CD4-positive, alpha-beta T cell treated with Interleukin-1 beta for 1 hour (primary cell): ENCODE data around the gene BOD1L2.

Experiments
- DNase-seq, 2 donors: peaks; one replicate each; pipeline ENCODE4 v3.0.0-alpha.2; 2020 to 2022

The BOD1L2 gene

DNA sequence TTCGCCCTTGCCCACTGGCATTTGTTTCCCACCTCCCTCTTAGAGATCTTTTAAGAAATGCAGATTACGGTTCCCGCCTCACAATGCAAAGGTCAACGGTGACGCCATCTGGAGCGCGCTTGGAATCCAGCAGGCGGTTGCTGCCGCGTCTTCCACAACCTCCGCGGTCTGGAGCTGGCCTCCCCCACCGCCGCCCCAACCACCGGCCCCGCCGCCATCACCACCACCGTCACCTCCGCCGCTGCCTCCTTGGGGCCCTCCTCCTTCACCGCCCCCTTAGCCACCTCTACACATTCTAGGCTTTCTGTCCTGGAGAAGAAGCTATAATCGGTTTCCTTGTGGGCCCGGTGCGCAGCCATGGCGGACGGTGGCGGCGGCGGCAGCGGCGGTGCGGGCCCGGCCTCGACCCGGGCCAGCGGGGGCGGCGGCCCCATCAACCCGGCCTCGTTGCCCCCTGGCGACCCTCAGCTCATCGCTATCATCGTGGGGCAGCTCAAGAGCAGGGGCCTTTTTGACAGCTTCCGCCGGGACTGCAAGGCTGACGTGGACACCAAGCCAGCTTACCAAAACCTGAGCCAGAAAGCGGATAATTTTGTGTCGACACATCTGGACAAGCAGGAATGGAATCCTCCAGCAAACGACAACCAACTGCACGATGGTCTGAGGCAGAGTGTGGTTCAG lies at the start of gene BOD1L2:
Gene BOD1L2, plus strand, starts transcription at position 132 of the 681 bp plus-strand sequence. Its CDS starts 226 bp downstream, at position 358.
- DNase-seq: no peak

- DNase-seq: no peak
These were observed 39.6 kb upstream of the BOD1L2 start for GRCh38 chr18:57107140-57107832.

DNA sequence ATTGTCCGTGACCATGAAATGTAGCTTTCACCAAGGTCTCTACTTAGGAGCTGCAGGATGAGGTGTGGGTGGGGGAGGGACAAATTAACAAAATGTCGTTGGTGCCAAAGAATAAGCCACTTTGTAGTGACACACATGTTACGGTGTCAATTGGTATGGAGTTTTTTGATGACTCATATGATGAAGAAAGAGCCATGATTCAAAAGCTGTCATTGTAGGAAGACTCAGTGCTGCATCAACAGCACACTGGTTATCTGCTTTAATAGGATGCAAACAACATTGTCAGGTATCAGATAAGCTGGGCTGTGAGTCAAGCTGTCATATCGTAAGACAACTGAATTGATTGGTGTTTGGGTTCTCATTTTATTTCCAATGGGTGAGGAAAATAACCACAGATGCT lies 36.6 kb upstream of the BOD1L2 start:
- DNase-seq: no peak

DNA sequence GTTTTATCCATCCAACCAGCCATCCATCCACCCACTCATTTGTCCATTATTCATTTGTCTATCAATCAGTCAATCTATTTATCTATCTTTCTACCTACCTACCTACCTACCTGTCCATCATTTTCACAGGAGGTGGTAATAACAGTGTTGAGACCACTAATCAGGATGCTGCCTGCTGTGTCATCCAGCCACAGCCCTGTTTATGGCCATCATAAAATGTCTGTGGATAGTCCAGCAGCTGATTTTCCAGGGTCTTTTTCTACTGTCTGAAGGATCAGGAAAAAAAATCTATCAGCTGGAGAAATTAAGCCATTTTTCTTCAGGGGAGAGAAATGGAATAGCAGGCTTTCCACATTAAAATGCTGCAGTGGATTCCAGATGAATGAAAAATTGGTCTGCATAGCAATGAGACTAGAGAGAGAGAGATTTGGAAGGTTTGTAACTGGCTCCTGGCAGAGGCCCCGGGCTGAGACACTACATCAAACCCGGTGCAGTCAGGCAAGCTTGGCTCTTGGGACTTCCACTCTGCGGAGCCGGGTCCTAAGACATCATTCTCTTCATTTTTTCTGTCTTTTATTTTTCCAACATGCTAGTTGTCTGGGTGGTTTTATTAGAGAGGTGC lies 33.0 kb upstream of the BOD1L2 start:
- no peak for DNase-seq

- DNase-seq: no peak
These were observed 30.2 kb upstream of the BOD1L2 start for GRCh38 chr18:57116598-57117132.

DNA sequence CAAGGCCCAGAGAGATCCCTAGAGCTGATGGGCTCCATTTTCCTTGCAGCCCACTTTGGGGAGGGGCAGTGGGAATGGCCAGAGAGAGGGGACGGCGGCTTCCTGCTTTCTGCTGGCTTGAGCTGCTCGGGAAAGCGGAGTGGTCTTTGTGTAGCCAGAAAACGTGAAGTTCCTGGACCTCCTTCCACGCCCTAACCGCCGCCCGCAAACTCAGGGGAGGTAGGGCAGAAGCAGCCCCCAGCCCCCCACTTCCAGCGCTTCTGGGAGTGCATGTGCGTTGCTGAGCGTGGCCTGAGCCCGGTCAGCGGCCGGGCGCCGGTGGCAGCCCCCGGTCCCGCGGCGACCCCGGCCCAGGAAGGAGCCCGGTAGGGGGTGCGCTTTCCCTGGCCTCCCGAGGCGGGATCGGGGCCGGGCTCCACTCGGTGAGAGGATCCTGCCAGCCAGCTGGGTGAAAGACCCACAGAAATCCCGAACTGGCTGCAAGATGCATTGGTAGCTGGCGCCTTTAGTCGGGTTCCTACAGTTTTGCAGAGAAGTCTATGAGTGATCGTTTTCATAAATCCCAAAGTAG lies 25.3 kb upstream of the BOD1L2 start:
- no peak for DNase-seq

GRCh38 chr18:57122936-57123510 lies 23.9 kb upstream of the BOD1L2 start:
- no peak for DNase-seq

GRCh38 chr18:57125627-57126026 lies 21.3 kb upstream of the BOD1L2 start:
- no peak for DNase-seq

DNA sequence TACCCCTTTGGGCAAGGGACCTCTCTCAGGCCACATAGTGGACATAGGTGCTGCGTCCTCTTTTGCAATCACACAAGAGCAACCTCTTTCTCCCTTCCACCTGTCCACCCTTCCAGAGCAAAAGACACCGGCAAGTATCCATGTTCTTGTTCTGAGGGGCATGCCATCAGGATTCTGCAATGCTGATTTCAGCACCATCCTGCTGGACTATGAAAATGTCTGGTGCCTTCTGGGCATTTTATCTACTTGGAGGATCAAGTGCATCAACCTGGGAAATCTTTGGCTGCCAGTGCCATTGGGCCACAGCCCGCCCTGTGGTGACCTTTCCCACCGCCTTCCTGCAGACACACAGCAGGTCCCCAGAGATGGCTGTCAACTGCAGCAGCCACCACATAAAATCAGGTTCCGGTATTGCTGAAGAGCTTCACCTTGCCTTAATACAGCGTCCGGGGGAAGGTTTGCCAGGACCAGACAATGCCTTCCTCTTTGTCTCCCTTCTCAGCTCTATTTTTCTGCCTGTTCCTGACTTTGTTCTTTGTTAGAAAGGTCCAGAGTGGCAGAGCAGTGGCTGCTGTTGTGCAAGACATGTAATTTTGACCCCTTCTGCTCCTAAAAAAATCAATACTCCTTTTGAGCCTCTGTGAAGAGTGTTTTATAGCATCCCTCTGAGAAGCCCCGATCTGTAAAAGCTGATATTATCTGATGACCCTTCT lies 18.5 kb upstream of the BOD1L2 start:
- DNase-seq: no peak

DNA sequence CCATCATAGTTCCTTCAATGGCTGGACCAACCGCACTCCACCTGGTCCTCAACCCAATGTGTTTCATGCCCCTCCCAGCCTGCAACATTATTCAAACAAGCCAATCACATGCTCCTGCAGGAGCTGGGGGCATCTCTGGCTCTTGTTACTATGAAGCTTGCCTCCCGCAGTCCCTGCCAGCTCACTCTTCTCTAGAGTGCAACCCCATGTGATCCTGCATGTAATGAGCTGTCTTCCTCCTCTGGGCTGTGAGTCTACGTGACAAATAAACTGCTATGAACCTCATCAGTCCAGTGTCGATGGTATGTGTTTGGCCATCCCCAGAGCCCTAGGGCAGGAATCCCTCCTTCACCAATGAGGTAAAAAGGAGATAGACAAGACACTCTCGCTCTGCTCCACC lies 15.8 kb upstream of the BOD1L2 start:
- no peak for DNase-seq

DNA sequence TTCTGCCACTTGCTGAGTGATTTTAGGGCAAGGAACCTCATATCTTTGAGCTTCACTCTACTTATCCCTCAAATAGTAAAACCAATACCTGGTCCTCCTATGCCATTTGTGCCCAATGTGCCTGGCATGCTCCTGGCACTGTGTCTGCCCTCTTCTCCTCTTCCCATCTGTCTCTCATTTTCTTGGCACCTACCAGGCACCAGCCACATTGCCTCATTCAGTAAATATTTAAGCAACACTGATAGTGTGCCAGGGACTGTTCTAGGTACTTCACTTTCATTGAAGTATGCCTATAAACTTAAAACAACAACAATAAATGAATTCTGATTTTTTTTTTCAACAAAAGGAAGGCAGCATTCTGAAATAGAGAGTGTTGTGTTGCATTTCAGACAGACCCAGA lies 15.1 kb upstream of the BOD1L2 start:
- no peak for DNase-seq

DNA sequence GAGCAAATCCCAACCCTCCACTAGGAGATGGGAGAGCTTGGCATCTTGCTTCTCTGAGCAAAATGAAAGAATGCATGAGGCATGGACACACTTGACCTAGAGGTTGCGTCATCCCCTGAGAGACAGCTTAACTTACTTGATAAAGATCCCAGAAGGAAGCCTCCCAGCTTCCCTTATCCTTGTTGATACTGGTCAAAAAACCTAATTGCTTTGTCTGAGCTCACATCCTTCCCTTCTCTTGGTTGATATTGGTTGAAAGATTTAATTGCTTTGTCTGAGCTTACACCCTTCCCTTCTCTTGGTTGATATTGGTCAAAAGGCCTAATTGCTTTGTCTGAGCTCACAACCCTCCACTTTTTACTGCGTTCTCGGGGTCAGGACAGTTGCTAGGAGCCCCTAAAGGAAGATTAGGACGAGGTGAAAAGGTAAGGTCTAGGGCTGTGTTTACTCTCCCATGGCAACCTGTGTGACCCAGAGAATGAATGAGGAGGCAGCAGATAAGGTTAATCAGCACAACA lies 12.2 kb upstream of the BOD1L2 start:
- no peak for DNase-seq

GRCh38 chr18:57135699-57136098 lies 11.2 kb upstream of the BOD1L2 start:
- DNase-seq: no peak

DNA sequence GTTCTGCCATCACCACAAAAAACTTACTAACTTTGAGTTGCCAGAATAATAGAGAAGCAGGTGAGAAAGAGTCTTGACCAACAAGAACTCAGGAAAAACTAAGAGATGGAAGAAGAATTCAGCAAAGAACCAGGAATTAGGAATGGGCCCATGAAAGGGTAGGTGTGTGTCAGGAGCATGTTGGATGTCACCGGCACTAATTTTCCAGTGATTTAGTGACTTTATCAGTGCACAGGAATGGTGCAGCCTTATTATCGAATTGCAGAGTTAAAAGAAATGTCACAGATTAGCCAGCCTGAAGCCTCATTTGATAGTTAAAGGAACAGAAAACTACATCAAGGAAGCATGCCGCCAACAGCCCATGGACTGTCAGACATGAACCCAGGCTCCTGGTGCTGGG lies 9.0 kb upstream of the BOD1L2 start:
- DNase-seq: no peak

DNA sequence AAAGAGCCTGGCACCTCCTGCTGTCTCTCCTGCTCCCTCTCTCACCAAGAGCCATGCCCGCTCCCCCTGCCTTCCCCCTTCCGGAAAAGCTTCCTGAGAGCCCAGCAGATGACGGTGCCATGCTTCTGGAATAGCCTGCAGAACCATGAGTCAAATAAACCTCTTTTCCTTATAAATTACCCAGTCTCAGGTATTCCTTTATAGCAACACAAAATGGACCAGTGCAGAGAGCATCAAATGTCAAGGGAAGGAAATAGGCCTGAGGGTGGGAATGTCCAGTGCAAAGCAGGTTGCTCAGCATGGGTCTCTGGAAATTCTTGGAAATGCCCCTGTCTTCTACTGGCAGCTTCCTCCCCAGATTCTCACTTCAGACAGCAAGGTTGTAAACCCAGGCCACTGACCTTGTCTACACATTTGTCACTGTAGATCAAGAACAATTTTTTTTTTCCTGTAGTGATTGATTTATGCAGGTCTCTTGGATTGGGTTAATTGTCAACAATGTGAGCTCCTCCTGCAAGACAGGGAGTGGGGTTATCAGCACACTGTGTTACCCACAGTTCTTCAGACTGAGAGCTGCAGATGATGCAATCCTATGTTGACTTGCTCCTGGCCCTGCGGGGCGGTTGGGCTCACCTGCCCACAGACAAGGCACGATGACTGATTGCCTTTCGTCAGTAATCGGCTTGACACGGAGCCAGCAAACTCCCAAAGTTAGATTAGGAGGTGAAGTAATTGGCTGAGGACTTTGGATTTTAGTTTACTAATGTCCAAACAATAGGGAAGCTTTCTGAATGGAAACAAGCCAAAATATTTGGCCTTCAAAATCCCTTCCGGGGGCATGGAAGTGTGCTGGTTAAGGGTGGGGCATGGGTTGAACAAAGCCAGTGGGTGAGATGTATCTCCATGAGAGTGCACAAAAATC lies 5.4 kb upstream of the BOD1L2 start:
- no peak for DNase-seq

DNA sequence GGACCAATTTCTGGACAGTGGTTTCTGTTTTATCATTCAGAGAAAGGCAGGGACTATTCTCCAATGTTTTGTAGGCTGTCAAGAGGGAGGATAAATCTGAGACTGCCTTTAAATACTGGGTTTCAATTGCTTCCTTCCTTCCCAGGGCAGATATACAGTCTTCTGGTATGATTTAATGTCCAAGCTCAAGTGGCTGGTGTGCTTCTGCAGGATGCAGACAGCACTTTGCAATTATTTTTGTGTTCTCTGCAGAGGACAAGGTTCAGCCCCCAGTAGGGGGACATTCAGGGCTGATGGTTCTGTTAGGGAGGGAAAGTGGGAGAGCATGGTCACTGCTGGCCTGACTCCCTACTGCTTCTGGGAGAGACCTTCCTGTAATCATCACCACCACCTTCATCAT lies 4.6 kb upstream of the BOD1L2 start:
- DNase-seq: no peak

DNA sequence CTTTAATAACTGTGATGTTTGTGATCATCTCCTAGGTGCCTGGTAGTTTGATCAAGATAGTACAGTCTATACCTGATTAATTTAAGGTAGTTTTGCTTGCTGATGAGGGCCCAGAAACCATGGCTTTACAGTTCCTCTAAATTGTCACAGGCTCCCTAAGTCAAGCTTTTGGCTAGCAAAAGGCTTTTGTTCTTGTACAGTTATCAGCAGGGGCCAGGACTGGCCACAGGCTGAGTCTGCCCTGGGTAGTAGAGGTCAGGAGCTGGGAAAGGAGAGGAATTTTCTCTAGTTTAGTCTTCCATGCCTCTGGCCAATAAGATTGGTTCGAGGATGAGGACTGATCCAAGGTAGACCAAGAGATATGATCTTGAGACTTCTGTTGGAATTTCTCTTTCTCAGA lies 3.6 kb upstream of the BOD1L2 start:
- no peak for DNase-seq

- no peak for DNase-seq
These were observed 1.4 kb downstream of the BOD1L2 start for GRCh38 chr18:57148263-57148662.

DNA sequence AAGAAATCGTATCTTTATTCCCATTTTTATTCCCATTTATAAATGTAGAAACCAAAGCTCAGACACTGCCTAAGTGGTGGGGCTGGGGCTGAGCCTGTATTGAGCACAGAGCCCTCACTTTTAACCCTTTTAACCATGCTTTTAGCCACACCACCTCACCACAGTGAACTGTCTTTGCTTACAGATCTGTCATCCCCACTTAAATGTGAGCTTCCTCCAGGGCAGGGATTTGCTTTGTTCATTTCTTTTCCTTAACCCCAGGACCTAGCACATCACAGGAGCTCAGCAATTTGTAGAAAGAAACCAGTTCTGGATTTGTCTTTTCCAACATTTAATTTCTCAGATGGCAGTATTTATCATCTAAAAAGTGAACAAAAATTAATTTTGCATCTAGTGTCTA lies 2.2 kb downstream of the BOD1L2 start:
- DNase-seq: no peak

DNA sequence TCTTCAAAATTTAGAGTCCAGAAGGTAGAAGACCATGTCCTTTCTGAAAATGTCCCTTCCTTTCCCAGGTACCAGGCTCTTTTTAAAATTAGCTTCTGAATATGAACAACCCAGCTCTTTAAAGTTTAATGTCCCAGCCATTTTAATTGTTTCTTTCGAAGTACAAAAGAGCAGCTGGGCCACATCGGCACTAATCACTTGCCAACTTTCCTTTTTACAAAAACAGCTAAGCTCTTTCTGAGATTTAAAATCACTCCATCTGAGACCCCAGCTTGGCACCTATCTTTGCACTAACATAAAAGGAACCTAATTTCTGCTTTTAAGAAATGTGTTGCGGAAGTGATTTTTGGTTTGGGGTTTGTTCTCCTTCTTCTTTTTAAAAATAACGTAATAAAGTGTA lies 2.6 kb downstream of the BOD1L2 start:
- DNase-seq: no peak

GRCh38 chr18:57150081-57150480 lies 3.2 kb downstream of the BOD1L2 start:
- DNase-seq: no peak
